ENCODE results near the gene CHST10.
A peak's percentile ranks its signal among the peaks of the same experiment; 100 is the strongest.
"Not testable (repeated sequence)": the region's sequence is repeated elsewhere in the genome, so short reads cannot be mapped to it uniquely, and the experiment has no call there.

CHST10 gene

GRCh38 chr2:100358554-100358953, 58.9 kb downstream of the CHST10 start:
- Histone ChIP-seq H2AK5ac (ENCODE audit: low read length, severe bottlenecking) (no peak overlapping the region), H2AFZ (ENCODE audit: low read depth, low read length) (no peak overlapping the region), H3K4me1 (ENCODE audit: control insufficient read depth, insufficient read depth, low read depth, low read length) (no peaks in the 10 kb centered on the region), H3K36me3 (ENCODE audit: control insufficient read depth in 1 of 2, insufficient read depth in 2 of 2, low read depth in 1 of 2, low read length in 2 of 2) (no peaks in the 10 kb centered on the region), H4K8ac (ENCODE audit: low read length) (no peak overlapping the region), H2BK120ac (ENCODE audit: low read depth, low read length) (no peak overlapping the region), H2BK12ac (ENCODE audit: low read length in 2 of 2) (no peak overlapping the region), H3K9ac (ENCODE audit: low read length) (no peak overlapping the region), H3K23ac (ENCODE audit: low read length in 2 of 2) (no peak overlapping the region), H3K18ac (ENCODE audit: low read depth in 1 of 2, low read length in 2 of 2) (no peak overlapping the region), H3K27ac (ENCODE audit: low read length, poor library complexity, severe bottlenecking) (no peak overlapping the region), H2BK15ac (ENCODE audit: low read depth, poor library complexity, severe bottlenecking) (no peak overlapping the region), H3K9me3 (ENCODE audit: control insufficient read depth, low read length) (peaks cover 4% of the 10 kb centered on the region), H3K27me3 (ENCODE audit: control insufficient read depth in 1 of 2, insufficient read depth in 1 of 2, low read length in 2 of 2) (peaks cover 0 to 4% of the 10 kb centered on the region in 2 experiments), H3K4me3 (ENCODE audit: insufficient read depth in 1 of 2, low read depth in 1 of 2, low read length in 2 of 2) (no peak overlapping the region), H4K91ac (ENCODE audit: low read length) (no peak overlapping the region), H3K4me2 (ENCODE audit: low read length, poor library complexity, severe bottlenecking) (no peak overlapping the region), H3K79me1 (replicated peaks; ENCODE audit: low read length, poor library complexity, severe bottlenecking) (no peaks in the 10 kb centered on the region), H2BK5ac (ENCODE audit: low read depth, low read length, poor library complexity, severe bottlenecking) (no peak overlapping the region), H3K4ac (ENCODE audit: low read depth in 1 of 2, low read length in 2 of 2) (no peak overlapping the region), H3K14ac (ENCODE audit: low read length in 2 of 2) (no peak overlapping the region)
- DNase-seq, result no peak
- 93% methylated on average over 2 of the region's 2 CpGs for WGBS

GRCh38 chr2:100352521-100352920, 64.9 kb downstream of the CHST10 start:
- Histone ChIP-seq H3K27me3 (ENCODE audit: control insufficient read depth in 1 of 2, insufficient read depth in 1 of 2, low read length in 2 of 2) (peaks cover 0 to 5% of the 10 kb centered on the region in 2 experiments), H3K27ac (ENCODE audit: low read length, poor library complexity, severe bottlenecking) (no peak overlapping the region), H4K91ac (ENCODE audit: low read length) (no peak overlapping the region), H2BK12ac (ENCODE audit: low read length in 2 of 2) (no peak overlapping the region), H2AFZ (ENCODE audit: low read depth, low read length) (no peak overlapping the region), H3K9ac (ENCODE audit: low read length) (no peak overlapping the region), H3K4me2 (ENCODE audit: low read length, poor library complexity, severe bottlenecking) (no peak overlapping the region), H3K4me3 (ENCODE audit: insufficient read depth in 1 of 2, low read depth in 1 of 2, low read length in 2 of 2) (no peak overlapping the region), H3K4ac (ENCODE audit: low read depth in 1 of 2, low read length in 2 of 2) (no peak overlapping the region), H3K36me3 (ENCODE audit: control insufficient read depth in 1 of 2, insufficient read depth in 2 of 2, low read depth in 1 of 2, low read length in 2 of 2) (no peaks in the 10 kb centered on the region), H3K9me3 (ENCODE audit: control insufficient read depth, low read length) (peaks cover 5% of the 10 kb centered on the region), H3K79me1 (replicated peaks; ENCODE audit: low read length, poor library complexity, severe bottlenecking) (no peaks in the 10 kb centered on the region), H2BK120ac (ENCODE audit: low read depth, low read length) (no peak overlapping the region), H2AK5ac (ENCODE audit: low read length, severe bottlenecking) (no peak overlapping the region), H3K23ac (ENCODE audit: low read length in 2 of 2) (no peak overlapping the region), H2BK5ac (ENCODE audit: low read depth, low read length, poor library complexity, severe bottlenecking) (no peak overlapping the region), H3K4me1 (ENCODE audit: control insufficient read depth, insufficient read depth, low read depth, low read length) (peaks cover 8% of the 10 kb centered on the region), H4K8ac (ENCODE audit: low read length) (no peak overlapping the region), H3K14ac (ENCODE audit: low read length in 2 of 2) (no peak overlapping the region), H2BK15ac (ENCODE audit: low read depth, poor library complexity, severe bottlenecking) (no peak overlapping the region), H3K18ac (ENCODE audit: low read depth in 1 of 2, low read length in 2 of 2) (no peak overlapping the region)
- no peak for DNase-seq
- WGBS, result 80% methylated on average over 5 of the region's 7 CpGs

- H3K9me3 ChIP-seq (ENCODE audit: control insufficient read depth, low read length), result peaks cover 5% of the 10 kb centered on the region
- H2BK5ac ChIP-seq (ENCODE audit: low read depth, low read length, poor library complexity, severe bottlenecking), result no peak overlapping the region
- no peak overlapping the region for H4K8ac ChIP-seq (ENCODE audit: low read length)
- DNase-seq, result no peak
- no peak overlapping the region for H3K27ac ChIP-seq (ENCODE audit: low read length, poor library complexity, severe bottlenecking)
- peaks cover 0 to 8% of the 10 kb centered on the region in 2 experiments for H3K27me3 ChIP-seq (ENCODE audit: control insufficient read depth in 1 of 2, insufficient read depth in 1 of 2, low read length in 2 of 2)
- no peak overlapping the region for H2AFZ ChIP-seq (ENCODE audit: low read depth, low read length)
- H2BK120ac ChIP-seq (ENCODE audit: low read depth, low read length), result no peak overlapping the region
- H3K4ac ChIP-seq (ENCODE audit: low read depth in 1 of 2, low read length in 2 of 2), result no peak overlapping the region
- no peak overlapping the region for H3K9ac ChIP-seq (ENCODE audit: low read length)
- WGBS, result 87% methylated on average over 11 of the region's 13 CpGs
- H2BK12ac ChIP-seq (ENCODE audit: low read length in 2 of 2), result no peak overlapping the region
- no peaks in the 10 kb centered on the region for H3K36me3 ChIP-seq (ENCODE audit: control insufficient read depth in 1 of 2, insufficient read depth in 2 of 2, low read depth in 1 of 2, low read length in 2 of 2)
- no peak overlapping the region for H4K91ac ChIP-seq (ENCODE audit: low read length)
- no peaks in the 10 kb centered on the region for H3K79me1 ChIP-seq (replicated peaks; ENCODE audit: low read length, poor library complexity, severe bottlenecking)
- no peak overlapping the region for H3K18ac ChIP-seq (ENCODE audit: low read depth in 1 of 2, low read length in 2 of 2)
- H3K4me1 ChIP-seq (ENCODE audit: control insufficient read depth, insufficient read depth, low read depth, low read length), result peaks cover 12% of the 10 kb centered on the region
- H2AK5ac ChIP-seq (ENCODE audit: low read length, severe bottlenecking), result no peak overlapping the region
- no peak overlapping the region for H3K14ac ChIP-seq (ENCODE audit: low read length in 2 of 2)
- no peak overlapping the region for H3K4me2 ChIP-seq (ENCODE audit: low read length, poor library complexity, severe bottlenecking)
- no peak overlapping the region for H3K4me3 ChIP-seq (ENCODE audit: insufficient read depth in 1 of 2, low read depth in 1 of 2, low read length in 2 of 2)
- H3K23ac ChIP-seq (ENCODE audit: low read length in 2 of 2), result no peak overlapping the region
- no peak overlapping the region for H2BK15ac ChIP-seq (ENCODE audit: low read depth, poor library complexity, severe bottlenecking)
Measured at GRCh38 chr2:100350661-100351185, 66.7 kb downstream of the CHST10 start.

GRCh38 chr2:100345144-100345543, 72.3 kb downstream of the CHST10 start:
- not testable (repeated sequence) for H3K27me3 ChIP-seq (ENCODE audit: control insufficient read depth in 1 of 2, insufficient read depth in 1 of 2, low read length in 2 of 2); H3K14ac ChIP-seq (ENCODE audit: low read length in 2 of 2); H2AFZ ChIP-seq (ENCODE audit: low read depth, low read length); H3K79me1 ChIP-seq (replicated peaks; ENCODE audit: low read length, poor library complexity, severe bottlenecking); DNase-seq; H2AK5ac ChIP-seq (ENCODE audit: low read length, severe bottlenecking); H3K4me2 ChIP-seq (ENCODE audit: low read length, poor library complexity, severe bottlenecking); H3K4me1 ChIP-seq (ENCODE audit: control insufficient read depth, insufficient read depth, low read depth, low read length); H2BK12ac ChIP-seq (ENCODE audit: low read length in 2 of 2); H3K4me3 ChIP-seq (ENCODE audit: insufficient read depth in 1 of 2, low read depth in 1 of 2, low read length in 2 of 2); H3K9ac ChIP-seq (ENCODE audit: low read length); H3K36me3 ChIP-seq (ENCODE audit: control insufficient read depth in 1 of 2, insufficient read depth in 2 of 2, low read depth in 1 of 2, low read length in 2 of 2); H4K8ac ChIP-seq (ENCODE audit: low read length); H2BK15ac ChIP-seq (ENCODE audit: low read depth, poor library complexity, severe bottlenecking); H3K9me3 ChIP-seq (ENCODE audit: control insufficient read depth, low read length); H2BK5ac ChIP-seq (ENCODE audit: low read depth, low read length, poor library complexity, severe bottlenecking); H4K91ac ChIP-seq (ENCODE audit: low read length); H2BK120ac ChIP-seq (ENCODE audit: low read depth, low read length); H3K4ac ChIP-seq (ENCODE audit: low read depth in 1 of 2, low read length in 2 of 2); H3K18ac ChIP-seq (ENCODE audit: low read depth in 1 of 2, low read length in 2 of 2); H3K23ac ChIP-seq (ENCODE audit: low read length in 2 of 2)
- H3K27ac ChIP-seq (ENCODE audit: low read length, poor library complexity, severe bottlenecking), result peak overlapping the region; percentile 39
- no CpG with 5 or more reads among the region's 1 CpG for WGBS

Measured in mesenchymal stem cell (in vitro differentiated cells and primary cell).